HCT116 (cell line): Measurements from ENCODE around the gene SUSD3. TPM values are rescaled to one million over a fixed set of nuclear protein-coding genes. Genes with fewer than 3 reads are reported as not detected.

Experiments used
- ATAC-seq: fragments of 200-7000 bp; cut with Tn5 transposase; 2 replicates; pipeline ENCODE4 v1.9.1; 2020; ENCODE audit warnings: mild to moderate bottlenecking, moderate library complexity
- BruUV-seq: library from RNA; stranded (reverse); fragments of 400-500 nt; replicated peaks from 2 replicates; lab custom pipeline; 2021; lab: Mats Ljungman, UMichigan
- CTCF ChIA-PET: fragments of 300-600 bp; sonication (Branson Sonifier 250); formaldehyde crosslinking; loops from one replicate; lab custom pipeline; 2021; ENCODE audit warnings: antibody characterized with exemption; lab: Charles Lee
- POLR2A ChIA-PET: fragments of 300-600, 350-600 bp; sonication (Branson Sonifier 250); formaldehyde crosslinking; loops from one replicate; lab custom pipeline; 2021; ENCODE audit warnings: antibody characterized with exemption; lab: Charles Lee
- RAD21 ChIA-PET, 2 experiments: fragments of 300-600 bp; sonication (Branson Sonifier 250); formaldehyde crosslinking; loops; one replicate each; lab custom pipeline; 2023; ENCODE audit warnings: low total read pairs in 2 of 2; ENCODE audit not compliant: uncharacterized antibody in 2 of 2, unreplicated experiment in 2 of 2, low non-redundant PET in 1 of 2; lab: Charles Lee
- DNase-seq: peaks from one replicate; pipeline ENCODE4 v3.0.0-alpha.2; 2010; ENCODE audit warnings: low read depth, low spot score
- H2AFZ ChIP-seq: fragments of 200-600 bp; shearing (Covaris generic), sonication (generic); 2 replicates; pipeline ENCODE4 v1.6.1; 2017; ENCODE audit warnings: low read depth, mixed run types, mixed read lengths, antibody characterized with exemption, low read length; ENCODE audit not compliant: poor library complexity, severe bottlenecking
- H3K27ac ChIP-seq: 2 replicates; pipeline ENCODE4 v1.5.1; 2012; ENCODE audit warnings: low read depth, low read length
- H3K27me3 ChIP-seq: fragments of 200-600 bp; sonication (generic); 2 replicates; pipeline ENCODE4 v1.6.1; 2016; ENCODE audit warnings: mixed run types, low read length, mixed read lengths; ENCODE audit not compliant: insufficient read depth
- H3K36me3 ChIP-seq, 2 experiments: fragments of 200-500 bp in 1 of 2; fragments of 200-600 bp in 1 of 2; sonication (Bioruptor generic) in 1 of 2; sonication (generic) in 1 of 2; 2 replicates each; pipeline versions ENCODE4 v1.5.1 to v1.6.1; 2014 to 2016; ENCODE audit warnings: low read length in 2 of 2, inconsistent platforms in 1 of 2, mixed read lengths in 1 of 2, mixed run types in 1 of 2; ENCODE audit not compliant: insufficient read depth in 2 of 2, control insufficient read depth in 1 of 2
- H3K4me1 ChIP-seq, 2 experiments: fragments of 200-600 bp in 1 of 2; sonication (generic) in 1 of 2; 2 replicates each; pipeline versions ENCODE4 v1.5.1 to v1.6.1; 2012 to 2017; ENCODE audit warnings: low read length in 2 of 2, inconsistent platforms in 1 of 2, mild to moderate bottlenecking in 1 of 2, mixed read lengths in 1 of 2, mixed run types in 1 of 2, moderate library complexity in 1 of 2; ENCODE audit not compliant: insufficient read depth in 2 of 2, control insufficient read depth in 1 of 2
- H3K4me2 ChIP-seq: fragments of 200-600 bp; sonication (generic); 2 replicates; pipeline ENCODE4 v1.6.1; 2017; ENCODE audit warnings: mixed run types, low read length, mixed read lengths
- H3K4me3 ChIP-seq, 2 experiments: fragments of 200-600 bp in 1 of 2; sonication (generic) in 1 of 2; replicated peaks in 1 of 2; 2 replicates each; pipeline ENCODE4 v1.5.1; 2011 to 2016; ENCODE audit warnings: low read length in 2 of 2, control low read depth in 1 of 2, low read depth in 1 of 2, mild to moderate bottlenecking in 1 of 2, mixed read lengths in 1 of 2, mixed run types in 1 of 2
- H3K79me2 ChIP-seq: fragments of 200-600 bp; sonication (generic); 2 replicates; pipeline ENCODE4 v1.6.1; 2017; ENCODE audit warnings: mild to moderate bottlenecking, mixed run types, low read length, moderate library complexity, mixed read lengths; ENCODE audit not compliant: insufficient read depth
- H3K9ac ChIP-seq: fragments of 200-600 bp; sonication (generic); 2 replicates; pipeline ENCODE4 v1.6.1; 2016; ENCODE audit warnings: low read length, mixed read lengths
- H3K9me2 ChIP-seq: fragments of 200-600 bp; sonication (generic), shearing (Covaris generic); 2 replicates; pipeline ENCODE4 v1.6.1; 2017; ENCODE audit warnings: mixed run types, mild to moderate bottlenecking, moderate library complexity; ENCODE audit not compliant: insufficient read depth
- H3K9me3 ChIP-seq, 2 experiments: fragments of 200-500 bp in 1 of 2; fragments of 200-600 bp in 1 of 2; sonication (Bioruptor generic) in 1 of 2; sonication (generic) in 1 of 2; 2 replicates each; pipeline ENCODE4 v1.6.1; 2014 to 2017; ENCODE audit warnings: low read length in 2 of 2, mixed read lengths in 2 of 2, inconsistent platforms in 1 of 2, low read depth in 1 of 2, mild to moderate bottlenecking in 1 of 2, mixed run types in 1 of 2, moderate library complexity in 1 of 2; ENCODE audit not compliant: control insufficient read depth in 1 of 2, insufficient read depth in 1 of 2
- H4K20me1 ChIP-seq: fragments of 200-600 bp; sonication (generic), shearing (Covaris generic); 2 replicates; pipeline ENCODE4 v1.6.1; 2017; ENCODE audit warnings: mixed run types, mild to moderate bottlenecking, moderate library complexity; ENCODE audit not compliant: insufficient read depth
- CBX3 ChIP-seq: IDR thresholded peaks from 2 replicates; pipeline ENCODE4 v1.6.1; 2012; ENCODE audit warnings: low read depth
- EZH2 ChIP-seq: fragments of 200-600 bp; sonication (generic); IDR thresholded peaks from 2 replicates; pipeline ENCODE4 v1.6.1; 2017; ENCODE audit warnings: antibody characterized with exemption, mixed run types
- FOSL1 ChIP-seq: IDR thresholded peaks from 2 replicates; pipeline ENCODE4 v1.6.1; 2012; ENCODE audit warnings: low read depth
- JUND ChIP-seq: IDR thresholded peaks from 2 replicates; pipeline ENCODE4 v1.6.1; 2012
- MAX ChIP-seq: IDR thresholded peaks from 2 replicates; pipeline ENCODE4 v1.6.1; 2012
- POLR2A ChIP-seq: IDR thresholded peaks from 2 replicates; pipeline ENCODE4 v1.7.0; 2011; ENCODE audit warnings: borderline replicate concordance; ENCODE audit not compliant: insufficient read depth, insufficient read length; ENCODE audit errors: extremely low read depth
- POLR2AphosphoS5 ChIP-seq: IDR thresholded peaks from 2 replicates; pipeline ENCODE4 v1.6.1; 2011; ENCODE audit warnings: mild to moderate bottlenecking, low read depth, low read length, moderate library complexity
- RAD21 ChIP-seq: IDR thresholded peaks from 2 replicates; pipeline ENCODE4 v1.6.1; 2012; ENCODE audit warnings: low read depth, mild to moderate bottlenecking
- SIN3A ChIP-seq: IDR thresholded peaks from 2 replicates; pipeline ENCODE4 v1.6.1; 2012; ENCODE audit warnings: low read depth
- SP1 ChIP-seq: IDR thresholded peaks from 2 replicates; pipeline ENCODE4 v1.6.1; 2012; ENCODE audit warnings: low read depth
- SRF ChIP-seq: IDR thresholded peaks from 2 replicates; pipeline ENCODE4 v1.6.1; 2012; ENCODE audit warnings: low read depth
- TCF7L2 ChIP-seq: IDR thresholded peaks from 2 replicates; pipeline ENCODE4 v1.7.0; 2011; ENCODE audit warnings: borderline replicate concordance, inconsistent platforms; ENCODE audit not compliant: insufficient read depth, insufficient read length; ENCODE audit errors: extremely low read depth
- ZFX ChIP-seq: fragments of 450-650 bp; IDR thresholded peaks from 2 replicates; pipeline ENCODE4 v1.6.1; 2017
- intact Hi-C: fragments of 100-400 bp; cut with micrococcal nuclease; formaldehyde crosslinking; loops from 2 replicates; pipeline ENCODE4 v1.10.0; 2022
- total RNA-seq: library from RNA; stranded (reverse); gene quantifications from one replicate; pipeline ENCODE4 v1.2.1, GENCODE V29; 2021; ENCODE audit not compliant: unreplicated experiment
- TF ChIP-seq, protein P1 (sequence below), 3 experiments: fragments of 200-600 bp in 1 of 3; sonication (generic) in 1 of 3; IDR thresholded peaks in 2 of 3; conservative IDR thresholded peaks in 1 of 3; 2 replicates each; pipeline ENCODE4 v1.5.1; 2012 to 2017; ENCODE audit warnings: low read depth in 2 of 3, low read length in 2 of 3, antibody characterized with exemption in 1 of 3, borderline replicate concordance in 1 of 3, control low read depth in 1 of 3, mild to moderate bottlenecking in 1 of 3, mixed read lengths in 1 of 3, mixed run types in 1 of 3, moderate library complexity in 1 of 3; ENCODE audit not compliant: insufficient read depth in 1 of 3
- TF ChIP-seq, protein P2 (sequence below): IDR thresholded peaks from 2 replicates; pipeline ENCODE4 v1.6.1; 2012; ENCODE audit warnings: low read depth

SUSD3 gene
- total RNA-seq, 1 experiment from 2014 or later = 11.3 TPM

DNA sequence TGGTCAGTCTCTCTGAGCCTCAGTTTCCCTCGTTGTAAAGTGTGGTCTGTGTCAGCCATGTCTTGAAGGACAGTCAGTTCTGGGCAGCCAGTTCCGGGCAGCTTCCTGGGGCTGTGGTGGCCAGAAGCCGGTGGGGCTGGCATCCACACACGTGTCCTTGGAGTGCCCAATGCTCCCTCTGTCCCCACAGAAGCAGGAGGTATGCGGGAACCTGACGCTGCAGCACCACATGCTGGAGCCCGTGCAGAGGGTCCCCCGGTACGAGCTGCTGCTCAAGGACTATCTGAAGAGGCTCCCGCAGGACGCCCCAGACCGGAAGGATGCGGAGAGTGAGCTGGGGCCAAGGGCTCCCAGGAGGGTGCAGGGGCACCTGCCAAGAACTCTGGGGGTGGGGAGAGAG is 48.4 kb upstream of the SUSD3 start:
- Histone ChIP-seq H2AFZ (no peak overlapping the region), H3K9me2 (no peaks in the 10 kb centered on the region), H3K4me1 (peaks cover 0 to 3% of the 10 kb centered on the region in 2 experiments; a peak in 1 of 4 replicates), H3K79me2 (no peaks in the 10 kb centered on the region), H4K20me1 (no peaks in the 10 kb centered on the region), H3K36me3 (no peaks in the 10 kb centered on the region), H3K27me3 (no peaks in the 10 kb centered on the region), H3K9me3 (no peaks in the 10 kb centered on the region), H3K4me2 (no peak overlapping the region), H3K27ac (no peak overlapping the region), H3K9ac (no peak overlapping the region), H3K4me3 (no peak overlapping the region)
- DNase-seq (no peak), ATAC-seq (no peak)
- intact Hi-C loops = no loop called here
- ChIA-PET RAD21 (no interaction called here), POLR2A (no interaction called here), CTCF (no interaction called here)
- TF ChIP-seq, protein P1, sequence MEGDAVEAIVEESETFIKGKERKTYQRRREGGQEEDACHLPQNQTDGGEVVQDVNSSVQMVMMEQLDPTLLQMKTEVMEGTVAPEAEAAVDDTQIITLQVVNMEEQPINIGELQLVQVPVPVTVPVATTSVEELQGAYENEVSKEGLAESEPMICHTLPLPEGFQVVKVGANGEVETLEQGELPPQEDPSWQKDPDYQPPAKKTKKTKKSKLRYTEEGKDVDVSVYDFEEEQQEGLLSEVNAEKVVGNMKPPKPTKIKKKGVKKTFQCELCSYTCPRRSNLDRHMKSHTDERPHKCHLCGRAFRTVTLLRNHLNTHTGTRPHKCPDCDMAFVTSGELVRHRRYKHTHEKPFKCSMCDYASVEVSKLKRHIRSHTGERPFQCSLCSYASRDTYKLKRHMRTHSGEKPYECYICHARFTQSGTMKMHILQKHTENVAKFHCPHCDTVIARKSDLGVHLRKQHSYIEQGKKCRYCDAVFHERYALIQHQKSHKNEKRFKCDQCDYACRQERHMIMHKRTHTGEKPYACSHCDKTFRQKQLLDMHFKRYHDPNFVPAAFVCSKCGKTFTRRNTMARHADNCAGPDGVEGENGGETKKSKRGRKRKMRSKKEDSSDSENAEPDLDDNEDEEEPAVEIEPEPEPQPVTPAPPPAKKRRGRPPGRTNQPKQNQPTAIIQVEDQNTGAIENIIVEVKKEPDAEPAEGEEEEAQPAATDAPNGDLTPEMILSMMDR (IDR thresholded peaks at IDR 0.05 in 2 of 3, conservative IDR thresholded peaks at IDR 0.05 in 1 of 3; ENCODE audit: borderline replicate concordance in 1 of 3, insufficient read depth in 1 of 3, low read depth in 2 of 3, low read length in 2 of 3) = no peak
- no peak for TF ChIP-seq ZFX
- no peak for TF ChIP-seq JUND
- no peak for TF ChIP-seq POLR2AphosphoS5
- no peak for TF ChIP-seq SIN3A
- no TSS peak for BruUV-seq

DNA sequence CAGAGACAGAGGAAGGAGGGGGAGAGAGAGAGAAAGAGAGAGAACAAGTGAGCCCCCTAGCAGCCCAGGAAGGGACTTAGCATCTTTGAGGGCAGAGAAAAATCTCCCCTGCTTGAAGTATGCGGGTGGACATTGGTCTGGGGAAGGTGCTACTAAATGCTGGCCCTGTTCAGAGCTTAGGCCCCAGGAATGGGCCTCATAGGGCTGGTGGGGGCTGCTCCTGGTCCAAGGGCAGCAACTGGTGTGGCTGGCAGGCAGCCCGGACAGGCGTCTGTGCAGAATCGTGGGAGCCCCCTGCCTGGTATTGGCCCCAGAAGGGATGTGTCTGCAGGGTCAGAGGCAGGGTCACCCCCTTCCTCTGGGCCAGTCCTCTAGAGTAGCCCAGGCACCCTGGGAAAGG is 47.8 kb upstream of the SUSD3 start:
- H3K79me2 ChIP-seq = no peaks in the 10 kb centered on the region
- H3K4me1 ChIP-seq = peaks cover 0 to 3% of the 10 kb centered on the region in 2 experiments; a peak in 1 of 4 replicates
- intact Hi-C loops = no loop called here
- H3K9ac ChIP-seq = no peak overlapping the region
- ChIA-PET RAD21 (no interaction called here), CTCF (no interaction called here), POLR2A (no interaction called here)
- ATAC-seq (no peak), DNase-seq (no peak)
- H3K36me3 ChIP-seq = no peaks in the 10 kb centered on the region
- no peaks in the 10 kb centered on the region for H3K27me3 ChIP-seq
- no peak overlapping the region for H3K4me3 ChIP-seq
- no peaks in the 10 kb centered on the region for H4K20me1 ChIP-seq
- no peak overlapping the region for H3K4me2 ChIP-seq
- no TSS peak for BruUV-seq
- no peak overlapping the region for H2AFZ ChIP-seq
- H3K9me2 ChIP-seq = no peaks in the 10 kb centered on the region
- H3K27ac ChIP-seq = no peak overlapping the region
- H3K9me3 ChIP-seq = no peaks in the 10 kb centered on the region
- TF ChIP-seq, protein P2, sequence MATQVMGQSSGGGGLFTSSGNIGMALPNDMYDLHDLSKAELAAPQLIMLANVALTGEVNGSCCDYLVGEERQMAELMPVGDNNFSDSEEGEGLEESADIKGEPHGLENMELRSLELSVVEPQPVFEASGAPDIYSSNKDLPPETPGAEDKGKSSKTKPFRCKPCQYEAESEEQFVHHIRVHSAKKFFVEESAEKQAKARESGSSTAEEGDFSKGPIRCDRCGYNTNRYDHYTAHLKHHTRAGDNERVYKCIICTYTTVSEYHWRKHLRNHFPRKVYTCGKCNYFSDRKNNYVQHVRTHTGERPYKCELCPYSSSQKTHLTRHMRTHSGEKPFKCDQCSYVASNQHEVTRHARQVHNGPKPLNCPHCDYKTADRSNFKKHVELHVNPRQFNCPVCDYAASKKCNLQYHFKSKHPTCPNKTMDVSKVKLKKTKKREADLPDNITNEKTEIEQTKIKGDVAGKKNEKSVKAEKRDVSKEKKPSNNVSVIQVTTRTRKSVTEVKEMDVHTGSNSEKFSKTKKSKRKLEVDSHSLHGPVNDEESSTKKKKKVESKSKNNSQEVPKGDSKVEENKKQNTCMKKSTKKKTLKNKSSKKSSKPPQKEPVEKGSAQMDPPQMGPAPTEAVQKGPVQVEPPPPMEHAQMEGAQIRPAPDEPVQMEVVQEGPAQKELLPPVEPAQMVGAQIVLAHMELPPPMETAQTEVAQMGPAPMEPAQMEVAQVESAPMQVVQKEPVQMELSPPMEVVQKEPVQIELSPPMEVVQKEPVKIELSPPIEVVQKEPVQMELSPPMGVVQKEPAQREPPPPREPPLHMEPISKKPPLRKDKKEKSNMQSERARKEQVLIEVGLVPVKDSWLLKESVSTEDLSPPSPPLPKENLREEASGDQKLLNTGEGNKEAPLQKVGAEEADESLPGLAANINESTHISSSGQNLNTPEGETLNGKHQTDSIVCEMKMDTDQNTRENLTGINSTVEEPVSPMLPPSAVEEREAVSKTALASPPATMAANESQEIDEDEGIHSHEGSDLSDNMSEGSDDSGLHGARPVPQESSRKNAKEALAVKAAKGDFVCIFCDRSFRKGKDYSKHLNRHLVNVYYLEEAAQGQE = no peak
- TF ChIP-seq ZFX (no peak), SP1 (no peak), FOSL1 (no peak), RAD21 (no peak), MAX (no peak), SIN3A (no peak), EZH2 (no peak), JUND (no peak), POLR2A (no peak), SRF (no peak), TCF7L2 (no peak), CBX3 (no peak)
